IMR-90 (cell line): ENCODE data around the gene DPYD. TPM values are rescaled to one million over a fixed set of nuclear protein-coding genes. Genes with fewer than 3 reads are reported as not detected.

Experiments used
- ATAC-seq: fragments of 200-7000 bp; cut with Tn5 transposase; 2 replicates; pipeline ENCODE4 v1.9.1; 2020; ENCODE audit warnings: low read depth, mild to moderate bottlenecking, moderate library complexity
- BruUV-seq: library from RNA; stranded (reverse); fragments of 400-500 nt; replicated peaks from 2 replicates; lab custom pipeline; 2021; lab: Mats Ljungman, UMichigan
- CTCF ChIA-PET: fragments of 300-600 bp; formaldehyde crosslinking; extraction: SDS; loops from one replicate; lab custom pipeline; 2021; ENCODE audit warnings: antibody characterized with exemption; lab: Yijun Ruan, JAX
- POLR2A ChIA-PET: fragments of 300-600 bp; sonication (Branson Sonifier 250); formaldehyde crosslinking; loops from one replicate; lab custom pipeline; 2022; ENCODE audit warnings: antibody characterized with exemption; ENCODE audit not compliant: unreplicated experiment; lab: Charles Lee
- DNase-seq: peaks from one replicate; pipeline ENCODE4 v3.0.0; 2013
- H2AFZ ChIP-seq: replicated peaks from 2 replicates; pipeline ENCODE3; 2013; ENCODE audit warnings: low read length, mild to moderate bottlenecking; ENCODE audit not compliant: poor library complexity
- H2AK5ac ChIP-seq: 2 replicates; pipeline ENCODE4 v1.6.1; 2013; ENCODE audit warnings: low read depth, low read length, inconsistent platforms
- H2AK9ac ChIP-seq: replicated peaks from 2 replicates; pipeline ENCODE3; 2013; ENCODE audit warnings: mild to moderate bottlenecking, low read depth, low read length, moderate library complexity; ENCODE audit not compliant: poor library complexity
- H2BK120ac ChIP-seq: 2 replicates; pipeline ENCODE4 v1.6.1; 2013; ENCODE audit warnings: low read depth, low read length, inconsistent platforms
- H2BK15ac ChIP-seq: 3 replicates; pipeline ENCODE4 v1.6.1; 2013; ENCODE audit warnings: low read depth, low read length, inconsistent platforms
- H2BK20ac ChIP-seq: 2 replicates; pipeline ENCODE4 v1.6.1; 2013; ENCODE audit warnings: low read depth, mild to moderate bottlenecking, inconsistent platforms, low read length, moderate library complexity
- H2BK5ac ChIP-seq: 2 replicates; pipeline ENCODE4 v1.6.1; 2013; ENCODE audit warnings: mild to moderate bottlenecking, low read depth, low read length, inconsistent platforms; ENCODE audit not compliant: poor library complexity, severe bottlenecking
- H3K14ac ChIP-seq: replicated peaks from 2 replicates; pipeline ENCODE4 v1.6.1; 2013; ENCODE audit warnings: low read depth, low read length, inconsistent platforms
- H3K18ac ChIP-seq: 2 replicates; pipeline ENCODE4 v1.6.1; 2013; ENCODE audit warnings: low read depth, low read length, control low read depth
- H3K23ac ChIP-seq: 2 replicates; pipeline ENCODE4 v1.6.1; 2013; ENCODE audit warnings: low read depth, low read length, inconsistent platforms
- H3K27ac ChIP-seq: 2 replicates; pipeline ENCODE4 v1.5.1; 2013; ENCODE audit warnings: mild to moderate bottlenecking, control low read depth, low read length; ENCODE audit not compliant: insufficient read depth
- H3K27me3 ChIP-seq: 2 replicates; pipeline ENCODE4 v1.6.1; 2013; ENCODE audit warnings: low read length; ENCODE audit not compliant: control insufficient read depth, insufficient read depth
- H3K36me3 ChIP-seq: 2 replicates; pipeline ENCODE4 v1.6.1; 2013; ENCODE audit warnings: low read length, mixed read lengths; ENCODE audit not compliant: control insufficient read depth, insufficient read depth
- H3K4ac ChIP-seq: 2 replicates; pipeline ENCODE4 v1.6.1; 2013; ENCODE audit warnings: low read depth, low read length, inconsistent platforms
- H3K4me1 ChIP-seq: 2 replicates; pipeline ENCODE4 v1.6.1; 2013; ENCODE audit warnings: low read length, mixed read lengths; ENCODE audit not compliant: control insufficient read depth, insufficient read depth
- H3K4me2 ChIP-seq: 2 replicates; pipeline ENCODE4 v1.6.1; 2013; ENCODE audit warnings: low read depth, mild to moderate bottlenecking, control low read depth, low read length, moderate library complexity
- H3K4me3 ChIP-seq: 2 replicates; pipeline ENCODE4 v1.5.1; 2013; ENCODE audit warnings: low read depth, mild to moderate bottlenecking, control low read depth, low read length, moderate library complexity; ENCODE audit not compliant: insufficient read depth
- H3K56ac ChIP-seq: 2 replicates; pipeline ENCODE4 v1.6.1; 2013; ENCODE audit warnings: low read length, inconsistent platforms; ENCODE audit not compliant: insufficient read depth; ENCODE audit errors: extremely low read depth
- H3K79me1 ChIP-seq, 2 experiments: 2 replicates each; pipeline ENCODE4 v1.6.1; 2013; ENCODE audit warnings: low read length in 2 of 2, inconsistent platforms in 1 of 2, low read depth in 1 of 2
- H3K9ac ChIP-seq: 2 replicates; pipeline ENCODE4 v1.6.1; 2013; ENCODE audit warnings: low read depth, low read length, control low read depth
- H3K9me1 ChIP-seq: 2 replicates; pipeline ENCODE4 v1.6.1; 2013; ENCODE audit warnings: low read length, inconsistent platforms; ENCODE audit not compliant: insufficient read depth
- H3K9me3 ChIP-seq: 2 replicates; pipeline ENCODE4 v1.6.1; 2013; ENCODE audit warnings: low read length; ENCODE audit not compliant: control insufficient read depth, insufficient read depth
- H4K20me1 ChIP-seq: 2 replicates; pipeline ENCODE4 v1.6.1; 2013; ENCODE audit warnings: low read length, inconsistent platforms; ENCODE audit not compliant: insufficient read depth
- H4K5ac ChIP-seq: 2 replicates; pipeline ENCODE4 v1.6.1; 2013; ENCODE audit warnings: mild to moderate bottlenecking, low read depth, low read length, control low read depth
- H4K8ac ChIP-seq, 2 experiments: 2 replicates each; pipeline ENCODE4 v1.6.1; 2013; ENCODE audit warnings: low read depth in 2 of 2, low read length in 2 of 2, control low read depth in 1 of 2, inconsistent platforms in 1 of 2
- H4K91ac ChIP-seq: 2 replicates; pipeline ENCODE4 v1.6.1; 2013; ENCODE audit warnings: low read depth, low read length, inconsistent platforms; ENCODE audit not compliant: insufficient read depth
- MXI1 ChIP-seq: IDR thresholded peaks from 2 replicates; pipeline ENCODE4 v1.6.1; 2012; ENCODE audit warnings: low read depth, mild to moderate bottlenecking, low read length, moderate library complexity, borderline replicate concordance
- NFE2L2 ChIP-seq: fragments of 150-350 bp; IDR thresholded peaks from 2 replicates; pipeline ENCODE4 v1.6.1; 2016; ENCODE audit warnings: low read depth, mild to moderate bottlenecking, low read length
- POLR2A ChIP-seq: IDR thresholded peaks from 2 replicates; pipeline ENCODE4 v1.6.1; 2012; ENCODE audit warnings: mild to moderate bottlenecking, low read depth, low read length
- RAD21 ChIP-seq: IDR thresholded peaks from 2 replicates; pipeline ENCODE4 v1.6.1; 2012; ENCODE audit warnings: low read length, improper control_type of control experiment
- RCOR1 ChIP-seq: IDR thresholded peaks from 2 replicates; pipeline ENCODE4 v1.6.1; 2012; ENCODE audit warnings: mild to moderate bottlenecking, low read length, improper control_type of control experiment; ENCODE audit not compliant: insufficient replicate concordance
- RFX5 ChIP-seq: IDR thresholded peaks from 2 replicates; pipeline ENCODE4 v1.8.0; 2012; ENCODE audit warnings: low read depth, mild to moderate bottlenecking, low read length, moderate library complexity
- SMC3 ChIP-seq: fragments of 150-350 bp; IDR thresholded peaks from 2 replicates; pipeline ENCODE4 v1.6.1; 2016; ENCODE audit warnings: low read depth, mild to moderate bottlenecking, antibody characterized with exemption, low read length, moderate library complexity
- WGBS, 2 experiments: methylation state at CpG; one replicate each; pipeline versions ENCODE4 v1.1.5 to v1.1.7; 2013; ENCODE audit warnings: missing lambda C conversion rate in 2 of 2; ENCODE audit not compliant: insufficient read length in 1 of 2; ENCODE audit errors: extremely low coverage in 2 of 2; 5-methylcytosine and 5-hydroxymethylcytosine counted together
- dilution Hi-C: fragments of 300-500 bp; cut with HindIII; formaldehyde crosslinking; loops from one replicate; pipeline ENCODE4 v1.14.3; 2018; ENCODE audit warnings: low sequenced_read_pairs; ENCODE audit not compliant: unreplicated experiment
- in situ Hi-C: fragments of 300-500 bp; cut with MboI; formaldehyde crosslinking; loops from 3 replicates; pipeline ENCODE4 v1.14.3; 2019; ENCODE audit warnings: low sequenced_read_pairs, inconsistent platforms, mixed read lengths
- intact Hi-C: fragments of 100-400 bp; cut with micrococcal nuclease; formaldehyde crosslinking; loops from 2 replicates; pipeline ENCODE4 v1.10.0; 2022
- polyA plus RNA-seq, 3 experiments: library from polyadenylated mRNA; depleted of rRNA; stranded (reverse); fragments of >200 nt; gene quantifications; 2 replicates each; pipeline ENCODE4 v1.2.3, GENCODE V29; 2012; ENCODE audit warnings: low replicate concordance in 1 of 3
- total RNA-seq: library from RNA; depleted of rRNA; stranded (reverse); fragments of >200 nt; gene quantifications from 2 replicates; pipeline ENCODE4 v1.2.3, GENCODE V29; 2012

The DPYD gene
- total and polyA plus RNA-seq, 2 of the 4 experiments (the other 2 are of a cell fraction): 9.3 to 47.3 TPM

- Histone ChIP-seq H2AK5ac (no peak overlapping the region), H3K27me3 (no peaks in the 10 kb centered on the region), H4K91ac (no peak overlapping the region), H3K4me1 (no peaks in the 10 kb centered on the region; the same call in 1 of the 2 replicates), H3K18ac (no peak overlapping the region), H2BK5ac (no peak overlapping the region), H3K36me3 (peaks cover 6% of the 10 kb centered on the region), H3K23ac (no peak overlapping the region), H2BK15ac (no peak overlapping the region), H3K79me1 (0 out of 4 replicates have a peak, but pooled peaks cover 0 to 6% of the 10 kb centered on the region in 2 experiments), H4K5ac (no peak overlapping the region), H3K14ac (no peak overlapping the region), H3K9me1 (no peaks in the 10 kb centered on the region), H3K9ac (no peak overlapping the region), H3K56ac (no peak overlapping the region), H4K8ac (no peak overlapping the region), H3K4me2 (no peak overlapping the region), H2AK9ac (no peak overlapping the region), H3K4ac (no peak overlapping the region), H2BK120ac (no peak overlapping the region), H4K20me1 (no peaks in the 10 kb centered on the region), H2BK20ac (no peak overlapping the region), H3K27ac (no peak overlapping the region), H3K4me3 (no peak overlapping the region), H3K9me3 (no peaks in the 10 kb centered on the region), H2AFZ (no peak overlapping the region)
- intact Hi-C loops (loop anchor here (10.0 kb wide), 1 partner anchor 199 kb away; no protein-coding TSS in a partner anchor), in situ Hi-C loops (no loop called here), dilution Hi-C loops (no loop called here)
- DNase-seq (no peak), ATAC-seq (no peak)
- TF ChIP-seq NFE2L2 (no peak), RFX5 (no peak), RCOR1 (no peak), SMC3 (no peak), MXI1 (no peak), RAD21 (no peak), POLR2A (no peak)
- CTCF ChIA-PET: no interaction called here
- POLR2A ChIA-PET: no interaction called here
- WGBS, 2 experiments: 98% methylated on average over 9 of the region's 10 CpGs; no CpG with 5 or more reads in 1 of the 2 experiments
- BruUV-seq: no TSS peak
These were observed 75.0 kb downstream of the DPYD start for GRCh38 chr1:97845805-97846204.
